CD1c-positive myeloid dendritic cell (primary cell): ENCODE measurements around the gene SLC45A3.
"Not testable (repeated sequence)": the region's sequence is repeated elsewhere in the genome, so short reads cannot be mapped to it uniquely, and the experiment has no call there.

Experiments used
- DNase-seq: peaks from one replicate; pipeline ENCODE4 v3.0.0-alpha.2; 2016; ENCODE audit errors: extremely low spot score

SLC45A3 gene

DNA sequence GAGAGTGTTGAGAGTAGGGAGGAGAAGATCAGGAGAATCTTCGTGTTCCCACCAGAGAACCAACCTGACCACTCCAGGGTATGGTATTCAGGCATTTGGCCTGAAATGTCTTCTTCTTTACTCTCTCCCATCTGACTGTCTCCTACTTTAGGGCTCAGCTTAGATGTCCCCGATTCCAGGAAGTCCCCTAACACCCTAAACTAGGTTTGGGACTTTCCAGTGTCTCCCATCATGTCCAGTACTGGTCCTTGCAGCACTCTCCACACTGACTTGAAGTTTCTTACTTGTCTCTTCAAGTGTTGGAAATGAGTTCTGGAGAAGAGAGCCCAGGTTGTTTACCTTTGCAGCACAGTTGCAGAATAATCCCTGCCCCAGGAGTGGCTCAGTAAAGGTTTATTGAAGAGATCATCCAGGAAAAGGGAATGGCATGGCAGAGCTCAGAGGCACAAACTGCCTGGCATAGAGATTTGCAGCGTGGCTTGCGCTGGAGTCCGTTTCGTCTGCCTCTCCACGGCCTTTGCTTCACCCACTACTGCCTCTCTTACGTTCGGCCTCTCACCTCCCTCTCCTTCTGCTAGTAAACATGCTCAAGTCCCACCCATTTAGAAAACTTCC, 42.3 kb downstream of the SLC45A3 start:
- no peak for DNase-seq

DNA sequence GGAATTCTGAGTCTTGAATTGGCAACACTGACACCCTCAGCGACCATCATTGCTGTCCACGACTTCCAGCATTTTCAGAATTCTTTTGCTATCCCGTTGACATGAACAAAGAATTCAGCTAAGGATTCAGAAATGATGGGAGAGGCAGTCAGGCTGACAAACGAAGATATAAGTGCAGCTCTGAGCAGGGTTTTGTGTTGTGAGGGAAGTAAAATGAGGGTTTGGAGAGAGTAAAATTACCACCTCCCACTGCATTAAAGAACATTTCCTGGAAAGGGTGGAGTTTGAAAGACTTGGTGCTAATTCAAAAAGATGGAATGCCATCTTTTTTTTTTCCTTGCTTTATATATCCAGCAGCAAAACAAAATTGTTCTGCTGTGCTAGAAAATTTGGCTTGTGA, 43.6 kb downstream of the SLC45A3 start:
- DNase-seq, result no peak

DNA sequence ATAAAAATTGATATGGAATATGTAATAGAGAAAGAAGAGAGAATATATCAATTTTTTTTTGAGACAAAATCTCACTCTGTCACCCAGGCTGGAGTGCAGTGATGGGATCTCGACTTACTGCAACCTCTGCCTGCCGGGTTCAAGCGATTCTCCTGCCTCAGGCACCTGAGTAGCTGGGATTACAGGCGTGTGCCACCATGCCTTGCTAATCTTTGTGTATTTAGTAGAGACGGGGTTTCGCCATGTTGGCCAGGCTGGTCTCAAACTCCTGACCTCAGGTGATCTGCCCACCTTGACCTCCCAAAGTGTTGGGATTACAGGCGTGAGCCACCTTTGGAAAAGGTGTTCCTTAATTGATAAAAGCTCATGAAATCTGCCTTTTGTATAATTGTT, 44.2 kb downstream of the SLC45A3 start:
- DNase-seq, result not testable (repeated sequence)

DNA sequence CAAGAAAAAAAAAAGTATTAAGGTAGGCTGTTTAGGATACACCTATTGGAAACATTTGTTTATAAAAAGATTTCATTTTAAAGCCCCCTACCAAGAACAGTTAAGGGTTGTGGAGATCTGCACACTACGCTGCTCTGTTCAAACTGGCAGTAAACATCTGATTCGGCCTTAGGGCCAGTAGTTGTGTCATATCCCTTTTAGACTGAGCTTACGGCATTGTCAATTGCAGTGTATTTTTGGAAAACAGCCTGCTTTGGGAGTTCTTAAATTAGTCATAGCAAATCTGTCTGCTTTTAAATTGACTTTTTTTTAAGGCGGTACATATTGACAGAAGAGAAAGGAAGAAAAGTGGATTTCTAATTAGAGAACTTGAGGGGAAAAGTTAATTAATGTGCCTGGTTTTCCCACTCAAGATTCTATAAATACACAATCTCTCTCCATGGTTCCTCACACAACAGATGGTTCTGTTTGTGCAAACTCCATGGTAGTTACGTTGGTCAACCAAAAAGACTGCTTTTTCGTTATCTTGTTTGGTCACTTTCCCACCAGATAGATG, 46.8 kb downstream of the SLC45A3 start:
- DNase-seq, result no peak

DNA sequence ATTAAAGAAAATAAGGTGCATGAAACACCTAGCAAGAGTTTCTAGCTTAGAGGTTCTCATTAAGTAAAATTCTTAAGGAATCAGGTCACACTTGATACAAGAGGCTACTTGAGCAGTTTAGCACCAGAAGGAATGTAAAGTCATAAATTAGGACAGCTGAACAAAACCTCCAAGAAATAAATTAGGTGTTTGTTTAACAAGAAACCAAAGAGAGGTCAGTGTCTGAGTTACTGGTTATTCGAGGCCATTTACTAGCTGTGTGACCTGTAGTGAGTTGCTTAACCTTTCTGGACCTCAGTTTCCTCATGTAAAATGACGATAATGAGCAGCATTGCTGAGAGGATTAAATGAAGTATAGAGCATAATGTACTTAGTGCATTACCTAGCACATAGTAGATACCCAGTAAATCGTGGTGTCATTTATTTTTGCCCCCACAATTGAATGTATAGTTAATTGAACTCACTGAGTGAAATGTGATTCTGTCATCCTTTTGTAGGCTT, 47.6 kb downstream of the SLC45A3 start:
- no peak for DNase-seq

DNA sequence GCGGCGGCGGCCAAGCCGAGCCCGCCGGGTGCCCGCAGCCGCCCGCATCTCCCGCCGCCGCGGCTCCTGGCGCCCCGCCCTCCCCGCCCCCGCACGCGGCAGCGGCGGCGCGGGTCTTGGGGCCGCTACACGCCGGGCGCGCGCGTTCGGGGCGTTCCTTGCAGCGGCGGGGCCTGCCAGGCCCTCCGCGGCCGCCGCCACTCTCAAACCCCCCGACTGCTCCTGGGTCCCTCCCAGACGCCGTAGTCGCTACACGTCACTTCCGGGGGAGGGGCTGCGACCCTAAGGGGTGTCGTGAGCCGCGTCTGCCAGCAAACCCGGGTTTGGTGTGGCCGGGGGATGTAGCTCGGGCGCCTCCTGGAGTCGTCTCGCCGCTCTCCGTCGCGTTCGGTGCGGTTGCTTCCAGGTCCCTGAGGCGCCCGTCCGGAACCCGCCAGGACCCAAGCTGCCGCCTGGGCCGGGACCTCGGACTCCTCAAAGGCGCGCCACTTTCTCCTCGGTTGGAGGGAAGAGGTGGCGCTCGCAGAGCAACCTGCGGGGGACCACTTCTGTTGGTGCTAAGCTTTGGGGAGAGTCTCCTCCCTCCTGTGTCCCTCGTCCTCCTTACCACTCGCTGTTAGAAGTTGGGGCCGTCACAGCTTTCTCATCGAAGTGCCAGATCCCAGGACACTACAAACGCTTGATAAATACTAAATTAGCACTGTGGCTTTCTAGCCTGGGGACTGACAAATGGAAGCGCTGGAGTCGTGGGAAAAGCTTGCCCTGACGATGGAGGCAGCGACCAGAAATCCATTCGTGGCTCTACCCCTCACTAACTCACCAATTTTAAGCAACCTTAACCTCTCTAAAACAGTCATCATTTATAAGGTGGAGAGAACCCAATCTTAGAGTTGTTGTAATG, 48.3 kb downstream of the SLC45A3 start, which contains the start of gene ELK4:
ELK4 (minus strand) TSS at position 244 of the 901 bp plus-strand sequence. CDS start 8,129 bp downstream, outside the sequence.
- DNase-seq, result peak; percentile 99

DNA sequence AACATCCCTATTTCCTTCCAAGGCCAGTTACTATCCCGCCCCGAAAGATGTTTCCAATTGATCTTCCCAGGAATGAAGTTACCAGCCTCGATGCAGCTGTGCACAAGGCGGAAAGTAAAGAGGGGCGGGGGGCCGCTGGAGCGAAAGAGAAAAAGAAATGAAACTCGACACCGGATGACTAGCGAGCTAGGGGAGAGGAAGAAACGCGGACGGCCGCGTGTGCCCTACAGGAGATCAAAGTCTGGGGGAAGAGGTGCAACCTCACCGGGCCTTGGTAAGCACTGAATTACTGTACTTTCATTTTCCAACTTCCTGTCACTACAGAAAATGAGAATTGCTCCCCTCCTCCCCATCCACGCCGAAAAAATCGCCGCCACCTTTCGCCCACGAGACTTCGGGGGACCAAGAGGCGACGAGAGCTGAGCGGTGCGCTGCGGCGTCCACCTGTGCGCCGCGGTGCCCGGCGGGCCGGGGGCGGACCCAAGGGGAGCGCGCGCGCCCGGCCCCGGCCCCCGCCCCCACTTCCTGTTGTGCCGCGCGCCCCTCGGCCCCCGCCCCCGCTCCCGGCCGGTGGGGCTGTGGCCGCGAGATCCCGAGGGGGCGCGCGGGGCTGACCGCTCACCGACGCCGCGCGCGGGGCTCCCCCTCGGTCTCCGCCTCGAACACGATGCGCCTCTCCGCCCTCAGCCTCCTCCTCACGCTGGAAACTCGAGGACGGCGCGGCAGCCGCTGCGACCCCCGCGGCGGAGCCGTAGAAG, 49.1 kb downstream of the SLC45A3 start:
- DNase-seq, result peak; percentile 82

DNA sequence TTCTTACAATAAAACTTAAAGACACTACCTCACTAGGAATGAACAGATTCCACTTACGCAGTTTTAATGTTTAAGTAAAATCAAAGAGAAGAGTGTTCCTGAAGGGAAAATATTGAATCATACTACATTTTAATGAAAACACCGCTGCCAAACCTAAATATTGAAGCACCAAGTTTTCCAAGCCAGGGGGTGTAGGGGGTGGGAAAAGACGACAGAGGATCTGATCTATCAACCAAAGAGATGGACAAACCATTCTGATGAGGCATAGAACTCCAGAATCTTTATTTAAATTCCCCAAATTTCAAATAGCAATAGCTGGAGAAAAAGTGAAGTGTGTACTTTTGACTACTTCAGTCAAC, 49.7 kb downstream of the SLC45A3 start:
- no peak for DNase-seq

DNA sequence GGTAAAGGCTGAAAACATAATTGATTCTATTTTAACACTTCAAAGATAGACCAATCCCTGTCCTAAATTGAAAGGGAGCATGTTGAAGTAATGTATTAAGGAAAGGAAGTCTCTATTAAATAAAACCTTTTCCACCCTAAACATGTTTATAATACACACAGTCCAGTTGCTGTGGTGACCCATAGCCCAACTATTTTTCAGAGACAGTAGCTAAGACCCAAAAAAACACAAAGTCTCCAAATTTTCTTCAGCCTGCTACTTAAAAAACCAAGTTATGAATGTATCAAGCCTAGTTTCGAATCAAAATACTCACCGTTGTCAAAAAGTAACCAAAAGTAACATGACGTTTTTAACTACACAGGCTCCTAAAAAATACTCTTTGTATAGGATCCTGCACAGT, 50.1 kb downstream of the SLC45A3 start:
- DNase-seq, result no peak

DNA sequence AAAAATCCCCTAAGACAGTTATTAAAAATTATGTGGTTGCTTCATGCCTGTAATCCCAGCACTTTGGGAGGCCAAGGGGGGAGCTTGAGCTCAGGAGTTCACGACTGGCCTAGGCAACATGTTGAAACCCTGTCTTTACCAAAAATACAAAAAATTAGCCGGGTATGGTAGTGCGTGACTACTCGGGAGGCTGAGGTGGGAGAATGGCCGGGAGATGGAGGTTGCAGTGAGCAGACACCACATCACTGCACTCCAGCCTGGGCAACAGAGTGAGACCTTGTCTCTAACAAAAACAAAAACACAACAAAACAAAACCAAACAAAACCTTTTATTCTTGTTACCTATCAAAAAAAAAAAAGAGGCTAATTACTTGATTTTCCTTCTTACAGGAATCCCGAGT, 50.6 kb downstream of the SLC45A3 start:
- DNase-seq, result no peak

DNA sequence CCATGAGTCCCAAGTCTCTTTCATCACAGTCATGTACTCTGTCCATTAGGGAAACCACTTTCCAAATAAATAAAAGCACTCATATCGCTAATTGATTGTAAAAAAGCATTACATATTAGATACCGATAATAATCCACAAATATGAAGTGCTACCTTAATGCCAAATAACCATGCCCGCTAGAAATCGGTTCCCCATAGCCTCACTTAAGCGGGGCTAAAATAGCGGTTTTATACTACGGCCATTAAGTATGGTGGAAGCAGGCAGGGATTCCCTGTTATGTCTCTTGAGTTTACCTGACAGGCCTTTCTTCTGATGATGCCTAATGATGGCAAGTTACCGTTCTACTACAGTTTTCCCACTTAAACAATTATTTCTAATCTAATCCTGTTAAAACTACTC, 52.4 kb downstream of the SLC45A3 start:
- DNase-seq, result no peak

DNA sequence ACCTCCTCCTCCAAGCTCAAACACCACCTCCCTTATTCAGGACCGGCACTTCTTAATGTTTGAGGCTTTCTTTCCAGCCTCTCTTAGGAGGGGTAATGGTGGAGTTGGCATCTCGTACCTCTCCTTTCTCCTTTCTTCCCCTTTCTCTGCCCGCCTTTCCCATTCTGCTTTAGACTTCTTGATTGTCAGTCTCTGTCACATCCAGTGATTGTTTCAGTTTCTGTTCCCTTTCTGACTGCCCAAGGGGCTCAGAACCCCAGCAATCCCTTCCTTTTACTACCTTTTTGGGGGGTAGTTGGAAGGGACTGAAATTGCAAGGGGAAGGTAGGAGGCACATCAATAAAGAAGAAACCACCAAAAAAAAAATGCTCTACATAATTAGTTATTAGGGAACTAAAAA, 54.1 kb downstream of the SLC45A3 start:
- peak; percentile 35 for DNase-seq

DNA sequence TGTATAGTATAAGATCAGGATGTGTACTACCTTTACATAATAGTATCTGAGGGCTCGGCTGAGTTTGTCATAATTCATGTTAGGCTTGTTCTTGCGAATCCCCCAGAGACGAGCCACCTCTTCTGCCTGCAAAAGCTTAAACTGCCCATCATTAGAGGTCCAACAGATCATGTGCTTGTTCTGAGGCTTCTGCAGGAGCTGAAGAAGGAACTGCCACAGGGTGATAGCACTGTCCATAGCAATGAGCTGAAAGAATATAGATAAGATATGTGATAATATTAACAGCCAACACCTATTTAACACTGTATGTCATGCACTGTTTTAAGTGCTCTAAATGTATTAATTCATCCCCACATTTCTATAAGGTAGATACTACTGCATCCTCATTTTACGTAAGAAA, 56.7 kb downstream of the SLC45A3 start:
- no peak for DNase-seq

DNA sequence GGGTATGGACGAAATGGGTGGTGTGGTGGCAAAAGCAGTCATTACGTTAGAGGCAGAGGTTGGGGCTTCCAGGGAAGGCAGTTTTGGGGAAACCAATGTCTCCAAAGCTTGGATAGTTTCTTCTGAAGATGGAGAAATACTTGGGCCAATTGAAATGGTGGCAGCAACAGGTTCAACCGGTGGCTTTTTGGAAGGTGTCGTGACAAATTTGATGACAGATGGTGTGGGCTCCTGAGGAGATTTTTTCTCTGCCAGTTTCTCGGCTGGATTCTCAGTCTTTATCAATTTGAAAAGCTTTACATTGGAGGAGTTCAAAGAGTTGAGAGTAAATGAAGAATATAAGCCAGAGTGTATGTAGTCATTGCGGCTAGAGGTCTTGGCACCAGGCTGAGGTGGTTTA, 60.0 kb downstream of the SLC45A3 start:
- DNase-seq, result no peak

DNA sequence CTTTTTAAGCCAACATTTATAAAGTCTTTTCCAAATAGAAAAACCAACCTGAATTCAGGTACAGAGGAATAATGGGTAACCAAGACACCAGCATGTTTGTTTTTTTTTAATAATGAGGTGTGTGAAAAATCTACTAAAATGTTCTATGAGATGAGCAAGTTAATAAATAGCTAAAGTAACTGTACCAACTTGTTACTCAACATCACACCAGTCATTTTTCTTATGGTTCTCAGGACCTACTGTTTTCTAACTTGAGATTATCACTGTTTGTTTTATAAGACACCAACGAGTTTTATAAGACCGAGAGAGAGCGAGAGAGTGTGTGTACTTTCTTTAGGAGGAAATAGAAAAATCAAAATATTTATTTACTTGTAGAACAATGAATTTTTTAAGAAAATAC, 60.9 kb downstream of the SLC45A3 start:
- no peak for DNase-seq

DNA sequence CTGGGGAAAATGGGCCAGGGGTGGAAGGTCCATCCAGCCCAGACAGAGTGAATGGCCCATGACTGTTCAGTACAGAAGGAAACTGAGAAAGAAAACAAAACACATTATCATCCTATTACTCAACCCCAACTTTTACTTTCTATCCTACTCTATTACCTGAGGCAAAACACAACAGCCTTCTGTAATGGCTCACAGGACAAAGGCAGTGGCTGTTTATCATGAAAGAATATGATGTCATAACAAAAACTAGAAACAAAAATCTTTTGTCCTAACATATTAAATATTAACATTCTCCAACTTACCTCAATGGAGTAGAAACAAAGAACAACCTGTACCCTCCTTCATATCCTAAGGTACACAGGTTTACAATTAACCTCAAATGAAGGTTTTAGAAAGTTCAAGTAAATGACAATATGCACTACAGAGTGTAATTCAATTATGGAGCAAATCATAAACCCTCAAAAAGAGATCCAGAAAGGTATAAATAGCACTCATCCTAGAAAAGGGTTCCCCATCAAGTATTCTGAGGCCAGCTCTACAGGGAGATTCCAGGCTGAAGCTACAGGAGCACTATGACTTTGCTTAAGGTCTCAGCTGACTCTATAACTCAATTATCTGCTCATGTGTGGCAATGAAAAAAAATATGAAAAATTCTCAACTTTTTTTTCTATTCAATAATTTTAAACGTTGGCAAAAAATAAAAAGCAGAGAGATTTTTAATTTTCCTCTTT, 63.6 kb downstream of the SLC45A3 start:
- no peak for DNase-seq

DNA sequence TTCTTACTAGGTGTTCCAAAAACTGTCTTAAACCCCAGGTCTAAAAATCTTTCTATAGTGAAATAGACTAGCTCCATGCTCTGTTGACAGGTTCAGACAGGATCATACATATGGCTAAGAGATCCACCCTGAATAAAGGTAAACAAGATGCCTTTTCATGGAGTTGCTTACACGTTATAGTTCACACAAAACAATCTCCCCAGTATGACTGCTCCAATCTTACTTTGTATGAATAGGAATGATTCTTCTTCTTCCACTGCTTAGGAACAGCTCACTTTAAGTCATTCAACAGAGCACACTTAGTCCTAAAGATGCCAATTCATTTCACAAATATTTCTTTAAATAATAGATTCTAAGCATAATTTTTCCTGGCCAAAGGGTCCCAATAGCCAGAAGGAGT, 64.5 kb downstream of the SLC45A3 start:
- no peak for DNase-seq

DNA sequence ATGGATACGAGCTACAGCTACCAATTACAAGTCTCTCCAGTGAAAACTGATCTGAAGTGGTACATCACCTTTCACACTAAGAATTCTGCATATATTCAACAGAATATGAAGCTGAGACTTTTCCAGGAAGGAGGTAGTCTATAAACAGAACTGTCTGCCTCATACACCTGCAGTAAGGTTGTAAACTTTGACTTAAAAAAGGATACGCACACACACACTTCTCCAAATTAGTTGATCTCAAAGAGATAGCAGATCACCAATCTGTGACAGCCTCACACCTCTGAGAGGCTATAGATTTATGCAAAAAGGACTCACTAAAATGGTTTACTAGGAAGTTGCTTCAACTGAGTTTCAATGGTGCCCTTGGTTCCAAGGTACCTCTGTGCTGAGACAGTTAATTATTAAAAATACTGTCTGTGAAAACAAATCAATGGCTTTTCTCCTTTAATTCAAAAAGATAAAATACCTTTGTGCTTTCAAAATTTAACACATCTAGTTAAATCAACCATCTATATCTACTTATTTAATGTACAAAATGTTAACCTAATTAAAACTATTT, 66.4 kb downstream of the SLC45A3 start:
- DNase-seq, result no peak

DNA sequence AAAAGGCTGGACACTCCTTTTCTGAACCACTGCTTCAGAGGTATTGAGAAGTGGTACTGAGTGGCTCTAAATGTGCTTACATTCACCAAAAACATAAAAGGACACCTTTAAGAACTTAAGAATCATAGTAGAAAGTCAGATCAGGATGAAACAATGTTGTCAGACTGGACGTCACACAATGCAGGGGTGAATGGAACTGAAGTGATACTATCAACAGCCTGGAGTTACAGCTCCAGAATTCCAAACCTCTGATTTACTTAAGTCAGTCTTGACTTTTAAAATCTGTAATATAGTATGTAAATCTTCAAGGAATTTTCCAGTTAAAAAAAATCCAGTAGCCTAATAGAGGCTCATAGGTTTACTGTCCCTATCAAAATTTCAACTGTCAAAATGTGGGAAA, 67.8 kb downstream of the SLC45A3 start:
- DNase-seq, result no peak

DNA sequence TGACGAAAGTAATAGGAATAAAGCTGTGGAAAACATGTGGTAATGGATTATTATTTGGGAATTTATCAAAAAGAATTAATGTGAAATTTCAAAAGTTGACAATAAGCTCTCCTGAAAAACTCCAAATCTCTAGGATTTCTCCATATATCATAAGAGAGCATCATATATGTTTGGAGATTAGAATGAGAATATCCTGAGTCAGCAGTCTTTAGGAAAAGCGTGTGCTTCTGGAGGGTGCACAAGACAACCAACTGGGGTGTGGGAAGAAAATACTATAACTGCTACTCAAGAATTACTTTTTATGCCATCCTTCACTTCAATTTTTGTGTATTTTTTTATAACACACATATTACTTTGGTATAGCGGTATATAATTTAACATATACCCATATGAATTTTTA, 68.2 kb downstream of the SLC45A3 start:
- no peak for DNase-seq

DNA sequence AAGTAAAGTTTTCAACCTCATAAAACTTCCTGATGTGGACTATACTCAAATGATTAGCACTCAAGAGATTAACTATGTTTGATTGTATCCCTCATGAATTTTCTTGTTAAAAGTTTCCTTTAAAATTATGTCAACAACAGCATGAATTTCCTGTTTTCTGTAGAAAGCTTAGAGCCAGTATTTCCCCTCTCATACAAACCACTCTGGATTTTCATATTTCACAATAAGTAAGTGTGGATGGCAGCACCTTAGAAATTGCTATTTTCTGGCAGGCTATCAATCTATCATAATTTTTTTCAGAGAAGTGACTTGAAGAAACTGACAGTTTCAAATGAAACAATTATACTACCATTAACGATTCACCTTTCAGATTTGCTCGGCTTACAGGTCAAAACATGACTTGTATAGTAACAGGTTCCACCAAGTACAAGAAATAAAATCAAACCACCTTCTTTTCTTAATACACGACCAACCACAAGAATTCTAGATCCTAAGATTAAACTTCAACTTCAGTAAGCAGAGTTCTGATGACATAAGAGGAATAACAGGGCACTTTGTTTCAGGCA, 69.3 kb downstream of the SLC45A3 start:
- no peak for DNase-seq
